Measurements from ENCODE around the gene SLFNL1. TPM values are rescaled to one million over a fixed set of nuclear protein-coding genes. Genes with fewer than 3 reads are reported as not detected.

SLFNL1 gene
- total RNA-seq, 4 donors from 2014 or later, result 0.20 to 2.4 (median 0.63) TPM

DNA sequence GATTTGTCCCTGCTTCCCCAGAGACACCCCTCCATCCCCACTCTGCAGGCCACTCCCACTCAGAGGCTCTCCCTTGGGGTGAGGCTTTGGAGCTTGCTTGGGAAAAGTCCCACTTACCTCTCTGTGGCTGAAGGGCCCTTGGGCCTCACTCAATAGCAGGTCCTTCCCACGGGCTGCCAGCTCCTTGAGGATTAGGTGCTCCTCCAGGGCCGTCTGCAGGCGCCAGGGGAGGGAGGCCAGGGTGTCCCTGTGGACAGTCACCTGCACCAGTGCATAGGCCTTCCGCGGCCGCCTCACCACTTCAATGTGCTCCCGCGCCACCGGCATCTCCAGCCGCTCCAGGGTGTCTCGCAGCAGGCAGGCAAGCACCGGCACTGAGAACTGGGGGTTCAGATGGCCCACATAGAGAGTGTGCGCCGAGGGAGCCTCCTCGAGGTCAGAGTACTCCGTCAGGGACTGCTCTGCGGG, 1.4 kb downstream of the SLFNL1 start:
- H3K36me3 ChIP-seq, result peaks cover 0 to 54% (median 0%) of the 10 kb centered on the region in 3 donors
- H3K27me3 ChIP-seq, result no peaks in the 10 kb centered on the region
- peaks cover 0 to 23% (median 0%) of the 10 kb centered on the region in 4 donors for H3K4me1 ChIP-seq
- TF ChIP-seq, protein P1, sequence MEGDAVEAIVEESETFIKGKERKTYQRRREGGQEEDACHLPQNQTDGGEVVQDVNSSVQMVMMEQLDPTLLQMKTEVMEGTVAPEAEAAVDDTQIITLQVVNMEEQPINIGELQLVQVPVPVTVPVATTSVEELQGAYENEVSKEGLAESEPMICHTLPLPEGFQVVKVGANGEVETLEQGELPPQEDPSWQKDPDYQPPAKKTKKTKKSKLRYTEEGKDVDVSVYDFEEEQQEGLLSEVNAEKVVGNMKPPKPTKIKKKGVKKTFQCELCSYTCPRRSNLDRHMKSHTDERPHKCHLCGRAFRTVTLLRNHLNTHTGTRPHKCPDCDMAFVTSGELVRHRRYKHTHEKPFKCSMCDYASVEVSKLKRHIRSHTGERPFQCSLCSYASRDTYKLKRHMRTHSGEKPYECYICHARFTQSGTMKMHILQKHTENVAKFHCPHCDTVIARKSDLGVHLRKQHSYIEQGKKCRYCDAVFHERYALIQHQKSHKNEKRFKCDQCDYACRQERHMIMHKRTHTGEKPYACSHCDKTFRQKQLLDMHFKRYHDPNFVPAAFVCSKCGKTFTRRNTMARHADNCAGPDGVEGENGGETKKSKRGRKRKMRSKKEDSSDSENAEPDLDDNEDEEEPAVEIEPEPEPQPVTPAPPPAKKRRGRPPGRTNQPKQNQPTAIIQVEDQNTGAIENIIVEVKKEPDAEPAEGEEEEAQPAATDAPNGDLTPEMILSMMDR (IDR thresholded peaks at IDR 0.05), result no peak
- TF ChIP-seq POLR2A (IDR thresholded peaks at IDR 0.05), result no peak
- TF ChIP-seq EP300 (IDR thresholded peaks at IDR 0.05), result no peak
- no peak overlapping the region for H3K4me3 ChIP-seq
- WGBS, 2 donors, result 87 to 89% methylated on average over 17 of the region's 17 CpGs
- no peak for DNase-seq (ENCODE audit: low spot score in 2 of 2)
- H3K27ac ChIP-seq, result no peak overlapping the region
- no peaks in the 10 kb centered on the region for H3K9me3 ChIP-seq

DNA sequence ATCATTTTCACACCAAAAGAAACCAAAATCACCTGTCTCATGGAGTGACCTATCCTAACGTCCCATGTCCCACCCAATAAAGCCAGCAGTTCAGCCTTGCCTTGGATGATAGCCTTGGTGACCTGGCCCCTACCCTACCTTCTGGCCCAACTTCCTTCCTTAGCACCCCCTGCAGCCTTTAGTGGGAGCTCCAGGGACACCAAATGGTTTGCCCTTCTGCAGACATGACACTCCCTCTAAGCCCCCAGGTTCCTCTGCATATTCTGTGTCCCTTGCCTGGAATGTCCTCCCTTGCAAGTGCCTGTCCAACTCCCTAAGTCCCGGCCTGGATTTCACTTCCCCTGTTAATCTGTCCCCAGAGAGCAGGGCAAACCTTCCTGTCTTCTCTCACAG, 2.2 kb downstream of the SLFNL1 start:
- H3K4me1 ChIP-seq, result peaks cover 0 to 31% (median 0%) of the 10 kb centered on the region in 4 donors
- H3K36me3 ChIP-seq, result peaks cover 0 to 54% (median 0%) of the 10 kb centered on the region in 3 donors
- H3K4me3 ChIP-seq, result no peak overlapping the region
- no peak overlapping the region for H3K27ac ChIP-seq
- TF ChIP-seq POLR2A (IDR thresholded peaks at IDR 0.05), result no peak
- TF ChIP-seq EP300 (IDR thresholded peaks at IDR 0.05), result no peak
- TF ChIP-seq, protein P1 (IDR thresholded peaks at IDR 0.05), result no peak
- no peak for DNase-seq (ENCODE audit: low spot score in 2 of 2)
- no peaks in the 10 kb centered on the region for H3K9me3 ChIP-seq
- H3K27me3 ChIP-seq, result no peaks in the 10 kb centered on the region
- 59 to 63% methylated on average over 2 of the region's 2 CpGs for WGBS, 2 donors

DNA sequence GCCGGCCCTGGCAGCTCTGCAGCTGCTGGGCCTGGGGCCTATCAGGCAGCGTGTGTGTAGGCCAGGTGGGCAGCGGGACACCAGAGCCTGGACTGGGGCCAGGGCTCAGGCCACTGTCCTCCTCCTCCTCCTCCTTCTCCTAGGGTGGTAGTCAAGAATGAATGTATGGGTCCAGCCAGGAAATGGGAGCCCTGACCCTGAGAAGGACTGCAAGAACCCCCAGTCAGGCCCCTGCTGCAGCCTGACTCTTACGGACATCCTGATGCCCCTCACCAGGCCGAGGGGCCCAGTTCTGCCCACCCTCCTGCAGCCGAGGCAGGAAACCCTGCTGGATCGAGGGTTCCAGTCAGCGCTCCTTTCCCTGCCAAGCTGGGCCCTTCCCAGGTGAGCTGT, 3.5 kb downstream of the SLFNL1 start:
- Histone ChIP-seq H3K4me1 (peaks cover 0 to 39% (median 0%) of the 10 kb centered on the region in 4 donors), H3K36me3 (peaks cover 0 to 51% (median 0%) of the 10 kb centered on the region in 3 donors), H3K27ac (no peak overlapping the region), H3K27me3 (no peaks in the 10 kb centered on the region), H3K9me3 (no peaks in the 10 kb centered on the region), H3K4me3 (no peak overlapping the region)
- no peak for DNase-seq (ENCODE audit: low spot score in 2 of 2)
- TF ChIP-seq EP300 (IDR thresholded peaks at IDR 0.05) (no peak), POLR2A (IDR thresholded peaks at IDR 0.05) (no peak)
- TF ChIP-seq, protein P1 (IDR thresholded peaks at IDR 0.05), result no peak
- 82 to 96% methylated on average over 8 of the region's 8 CpGs for WGBS, 2 donors

DNA sequence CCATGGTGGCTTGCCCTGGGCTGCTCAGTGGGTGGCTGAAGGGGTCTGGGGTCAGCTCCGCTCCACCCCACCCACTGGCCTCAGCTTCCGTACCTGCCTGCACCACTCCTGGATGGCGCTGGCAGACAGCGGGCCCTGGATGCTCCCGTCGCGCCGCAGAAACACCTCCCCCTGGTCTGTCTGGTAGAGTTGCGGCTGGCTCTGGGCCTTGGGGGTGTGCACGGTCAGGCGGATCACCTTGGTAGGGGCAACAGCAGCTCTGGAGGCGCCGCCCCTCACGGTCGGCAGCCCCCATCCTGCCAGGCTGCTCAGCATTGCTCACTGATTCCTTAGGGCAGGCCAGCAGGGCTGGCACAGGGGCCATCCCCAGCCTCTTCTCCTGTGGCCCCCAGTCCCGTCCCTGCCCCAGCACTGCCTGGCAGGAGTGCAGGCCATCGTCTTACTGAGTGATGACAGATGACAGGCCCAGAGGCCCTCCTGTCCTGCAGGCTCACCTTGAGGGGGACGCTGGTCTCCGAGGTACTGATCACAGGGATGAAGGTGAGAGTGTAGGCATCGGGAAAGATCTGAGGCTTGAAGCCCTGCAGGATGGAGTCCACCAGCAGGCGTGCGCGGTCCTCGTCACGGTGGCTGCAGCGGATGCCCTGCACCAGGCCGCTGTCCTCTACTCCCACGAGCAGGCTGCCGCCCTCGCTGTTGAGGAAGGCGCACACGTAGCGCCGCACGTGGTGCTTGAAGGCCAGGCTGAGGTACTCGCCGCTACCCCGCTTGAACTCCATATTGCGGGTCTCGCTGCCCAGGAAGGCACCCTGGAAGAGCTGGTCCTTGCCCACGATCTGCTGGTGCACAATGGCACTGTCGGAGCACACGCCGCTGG, 4.1 kb downstream of the SLFNL1 start:
- H3K9me3 ChIP-seq, result no peaks in the 10 kb centered on the region
- peaks cover 0 to 54% (median 0%) of the 10 kb centered on the region in 3 donors for H3K36me3 ChIP-seq
- H3K4me1 ChIP-seq, result peaks cover 0 to 39% (median 0%) of the 10 kb centered on the region in 4 donors
- no peak for DNase-seq (ENCODE audit: low spot score in 2 of 2)
- H3K27ac ChIP-seq, result no peak overlapping the region
- 94 to 96% methylated on average over 39 to 43 of the region's 44 CpGs for WGBS, 2 donors
- H3K4me3 ChIP-seq, result no peak overlapping the region
- TF ChIP-seq, protein P1 (IDR thresholded peaks at IDR 0.05), result no peak
- TF ChIP-seq EP300 (IDR thresholded peaks at IDR 0.05) (no peak), POLR2A (IDR thresholded peaks at IDR 0.05) (no peak)
- H3K27me3 ChIP-seq, result no peaks in the 10 kb centered on the region

DNA sequence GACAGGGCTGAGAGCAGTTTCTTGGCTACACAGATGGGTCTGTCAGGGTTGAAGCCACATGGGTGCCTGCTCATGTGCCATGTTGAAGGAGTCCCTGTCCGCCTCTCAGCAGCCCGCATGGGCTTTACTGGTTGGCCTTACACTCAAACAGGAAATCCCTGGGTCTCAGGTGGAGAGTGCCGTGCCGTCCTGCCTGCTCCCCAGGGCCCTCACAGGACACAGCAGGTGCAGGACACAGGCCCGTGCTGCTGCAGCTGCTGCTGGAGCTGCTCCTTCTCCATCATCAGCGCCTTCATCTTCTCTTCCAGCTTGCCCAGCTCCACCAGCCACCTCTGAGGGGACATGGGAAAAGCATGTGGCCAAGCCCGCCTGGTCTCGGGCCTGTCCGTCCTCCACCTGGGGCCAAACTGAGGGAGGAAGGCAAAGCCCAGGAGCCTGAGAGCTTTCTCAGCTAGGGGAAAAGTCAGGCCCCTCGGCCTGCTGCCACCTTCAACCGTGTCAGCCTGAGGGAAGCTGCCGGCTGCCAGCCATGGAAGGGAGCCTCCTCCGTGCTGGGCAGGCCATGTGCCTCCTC, 5.5 kb downstream of the SLFNL1 start:
- Histone ChIP-seq H3K9me3 (no peaks in the 10 kb centered on the region), H3K4me1 (peaks cover 0 to 34% (median 0%) of the 10 kb centered on the region in 4 donors), H3K36me3 (peaks cover 0 to 67% (median 0%) of the 10 kb centered on the region in 3 donors), H3K4me3 (no peak overlapping the region), H3K27ac (no peak overlapping the region), H3K27me3 (no peaks in the 10 kb centered on the region)
- TF ChIP-seq POLR2A (IDR thresholded peaks at IDR 0.05), result no peak
- TF ChIP-seq EP300 (IDR thresholded peaks at IDR 0.05), result no peak
- TF ChIP-seq, protein P1 (IDR thresholded peaks at IDR 0.05), result no peak
- DNase-seq (ENCODE audit: low spot score in 2 of 2), result no peak
- 76 to 92% methylated on average over 8 to 12 of the region's 13 CpGs for WGBS, 2 donors

Data from tibial nerve (tissue), 4 donors.